ENCODE data around the gene SLC36A1.

Gene SLC36A1

GRCh38 chr5:151517122-151517920 is 69.9 kb downstream of the SLC36A1 start:
- Histone ChIP-seq H3K79me2 (ENCODE audit: insufficient read depth, low read length) (no peaks in the 10 kb centered on the region), H3K4me2 (ENCODE audit: insufficient read depth, low read length) (no peak overlapping the region), H3K4me3 (ENCODE audit: low read depth in 1 of 2, low read length in 2 of 2) (no peak overlapping the region), H3K27me3 (ENCODE audit: insufficient read depth, low read length, poor library complexity) (no peaks in the 10 kb centered on the region), H3K27ac (ENCODE audit: low read length) (no peak overlapping the region), H3K4me1 (ENCODE audit: insufficient read depth, low read length) (no peaks in the 10 kb centered on the region), H2AFZ (ENCODE audit: low read depth, low read length) (no peak overlapping the region), H3K36me3 (ENCODE audit: insufficient read depth, low read length) (no peaks in the 10 kb centered on the region), H4K20me1 (ENCODE audit: insufficient read depth, low read length) (no peaks in the 10 kb centered on the region), H3K9ac (ENCODE audit: low read depth, low read length) (no peak overlapping the region), H3K9me3 (ENCODE audit: insufficient read depth, low read length, severe bottlenecking) (no peaks in the 10 kb centered on the region)
- ATAC-seq (ENCODE audit: insufficient read depth, low read depth) (no peak), DNase-seq (no peak)
- TF ChIP-seq CTCF (IDR thresholded peaks at IDR 0.05; ENCODE audit: borderline replicate concordance, extremely low read depth, low read length, poor library complexity, severe bottlenecking) (no peak), EZH2 (IDR thresholded peaks at IDR 0.05; ENCODE audit: borderline replicate concordance, low read depth, low read length, severe bottlenecking) (no peak)

GRCh38 chr5:151520294-151520693 is 72.9 kb downstream of the SLC36A1 start:
- Histone ChIP-seq H3K9me3 (ENCODE audit: insufficient read depth, low read length, severe bottlenecking) (no peaks in the 10 kb centered on the region), H2AFZ (ENCODE audit: low read depth, low read length) (no peak overlapping the region), H3K36me3 (ENCODE audit: insufficient read depth, low read length) (no peaks in the 10 kb centered on the region), H4K20me1 (ENCODE audit: insufficient read depth, low read length) (no peaks in the 10 kb centered on the region), H3K4me3 (ENCODE audit: low read depth in 1 of 2, low read length in 2 of 2) (no peak overlapping the region), H3K9ac (ENCODE audit: low read depth, low read length) (no peak overlapping the region), H3K79me2 (ENCODE audit: insufficient read depth, low read length) (no peaks in the 10 kb centered on the region), H3K4me2 (ENCODE audit: insufficient read depth, low read length) (no peak overlapping the region), H3K4me1 (ENCODE audit: insufficient read depth, low read length) (no peaks in the 10 kb centered on the region), H3K27me3 (ENCODE audit: insufficient read depth, low read length, poor library complexity) (no peaks in the 10 kb centered on the region), H3K27ac (ENCODE audit: low read length) (no peak overlapping the region)
- no peak for DNase-seq
- no peak for ATAC-seq (ENCODE audit: insufficient read depth, low read depth)
- TF ChIP-seq EZH2 (IDR thresholded peaks at IDR 0.05; ENCODE audit: borderline replicate concordance, low read depth, low read length, severe bottlenecking) (no peak), CTCF (IDR thresholded peaks at IDR 0.05; ENCODE audit: borderline replicate concordance, extremely low read depth, low read length, poor library complexity, severe bottlenecking) (no peak)

GRCh38 chr5:151522226-151522625 is 74.8 kb downstream of the SLC36A1 start:
- Histone ChIP-seq H3K27ac (ENCODE audit: low read length) (no peak overlapping the region), H3K4me3 (ENCODE audit: low read depth in 1 of 2, low read length in 2 of 2) (no peak overlapping the region), H4K20me1 (ENCODE audit: insufficient read depth, low read length) (no peaks in the 10 kb centered on the region), H3K27me3 (ENCODE audit: insufficient read depth, low read length, poor library complexity) (no peaks in the 10 kb centered on the region), H3K4me2 (ENCODE audit: insufficient read depth, low read length) (no peak overlapping the region), H3K9ac (ENCODE audit: low read depth, low read length) (no peak overlapping the region), H2AFZ (ENCODE audit: low read depth, low read length) (no peak overlapping the region), H3K9me3 (ENCODE audit: insufficient read depth, low read length, severe bottlenecking) (no peaks in the 10 kb centered on the region), H3K79me2 (ENCODE audit: insufficient read depth, low read length) (no peaks in the 10 kb centered on the region), H3K4me1 (ENCODE audit: insufficient read depth, low read length) (no peaks in the 10 kb centered on the region), H3K36me3 (ENCODE audit: insufficient read depth, low read length) (no peaks in the 10 kb centered on the region)
- TF ChIP-seq EZH2 (IDR thresholded peaks at IDR 0.05; ENCODE audit: borderline replicate concordance, low read depth, low read length, severe bottlenecking), result no peak
- TF ChIP-seq CTCF (IDR thresholded peaks at IDR 0.05; ENCODE audit: borderline replicate concordance, extremely low read depth, low read length, poor library complexity, severe bottlenecking), result no peak
- DNase-seq (no peak), ATAC-seq (ENCODE audit: insufficient read depth, low read depth) (no peak)

Measured in DND-41 (cell line).